CD4-positive, alpha-beta T cell treated with Interleukin-21 for 1 hour (primary cell): ENCODE data around the gene TANGO2.

Experiments used
- DNase-seq: peaks from one replicate; pipeline ENCODE4 v3.0.0-alpha.2; 2020

TANGO2 gene

DNA sequence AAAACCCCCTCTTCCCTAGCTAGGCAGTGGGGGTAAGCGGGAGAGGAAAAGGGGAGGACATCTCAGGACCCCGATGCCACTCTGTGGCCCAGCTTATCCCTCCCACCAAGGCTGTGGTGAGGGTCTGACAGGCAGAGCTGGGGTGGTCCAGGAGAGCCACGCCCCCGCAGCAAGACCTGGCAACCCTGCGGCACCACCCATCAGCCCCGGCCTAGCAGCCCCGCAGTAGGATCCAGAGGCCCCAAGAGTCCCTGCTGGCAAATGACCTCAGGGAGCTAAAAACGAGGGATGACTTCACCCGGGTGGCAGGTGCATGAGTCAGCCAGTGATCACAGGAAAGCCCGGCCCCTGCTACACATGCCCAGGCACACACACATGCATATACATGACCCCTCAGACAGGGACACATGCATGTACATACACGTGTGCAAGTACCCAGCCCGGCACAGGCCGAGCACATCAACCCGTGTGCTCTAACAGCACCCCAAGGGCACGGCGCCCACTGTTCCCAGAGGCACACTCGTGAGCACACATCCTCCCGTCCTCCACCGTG lies 36.6 kb upstream of the TANGO2 start:
- DNase-seq = no peak

DNA sequence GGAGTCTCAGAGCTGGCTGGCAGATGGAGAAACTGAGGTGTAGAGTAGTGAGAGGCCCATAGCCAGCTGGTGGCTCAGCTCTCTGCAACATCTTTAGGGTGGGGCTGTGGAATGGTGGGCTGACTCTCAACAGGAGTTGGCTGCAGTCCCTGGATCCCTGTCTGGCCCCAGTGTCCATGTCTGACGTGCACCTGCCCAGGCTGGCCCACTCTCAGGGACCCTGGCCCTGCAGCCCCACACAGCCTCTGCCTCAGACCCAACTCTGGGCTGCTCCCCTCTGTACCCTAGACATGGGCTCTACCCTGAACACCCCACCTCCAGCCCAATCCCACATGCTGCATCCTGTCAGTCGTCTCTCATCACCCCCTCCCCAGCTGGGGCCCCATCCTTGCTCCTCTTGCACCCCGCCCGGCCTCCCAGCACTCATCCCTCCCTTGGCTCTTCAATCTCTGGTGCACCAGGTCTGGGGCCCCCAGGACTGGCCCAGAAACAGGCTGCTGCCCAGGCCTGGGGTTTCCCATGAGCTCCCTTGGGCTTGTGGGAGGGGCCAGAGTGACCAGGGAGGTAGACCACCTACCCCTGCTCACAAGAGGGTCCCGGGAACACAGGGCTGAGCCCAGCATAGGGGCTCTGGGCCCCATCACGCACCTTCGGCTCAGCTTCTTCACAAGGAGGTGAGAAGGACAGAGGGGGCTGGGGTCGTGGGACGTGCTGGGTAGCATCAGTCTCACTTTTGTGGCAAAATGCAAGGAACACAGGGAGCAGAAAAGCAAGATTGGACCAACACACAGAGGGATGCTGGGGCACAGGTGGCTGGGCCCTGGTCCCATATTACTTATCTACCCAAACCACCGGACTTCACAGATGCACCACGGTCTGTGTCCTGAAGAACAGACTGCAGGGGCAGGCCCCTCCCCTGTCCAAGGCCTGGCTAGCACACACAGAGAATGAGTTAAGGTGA lies 35.8 kb upstream of the TANGO2 start:
- DNase-seq = no peak

DNA sequence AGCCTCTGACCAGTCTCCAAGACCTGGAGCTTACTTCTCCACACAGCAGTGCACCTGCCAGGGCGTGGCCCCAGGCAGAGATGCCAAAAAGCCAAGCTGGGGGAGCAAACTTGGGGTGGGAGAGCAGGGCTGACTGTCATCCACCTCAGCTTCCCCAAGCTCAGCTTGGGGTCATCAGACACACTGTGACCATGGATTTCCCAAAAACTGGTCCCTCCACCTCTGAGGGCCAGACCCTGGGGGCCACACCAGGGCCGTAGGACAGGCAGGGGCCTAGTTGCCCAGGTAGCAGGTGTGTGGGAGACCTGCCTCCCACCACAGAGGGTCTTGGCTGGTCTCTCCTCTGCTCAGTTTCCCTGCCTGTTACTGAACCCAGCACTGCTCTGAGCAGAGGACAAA lies 34.9 kb upstream of the TANGO2 start:
- no peak for DNase-seq

DNA sequence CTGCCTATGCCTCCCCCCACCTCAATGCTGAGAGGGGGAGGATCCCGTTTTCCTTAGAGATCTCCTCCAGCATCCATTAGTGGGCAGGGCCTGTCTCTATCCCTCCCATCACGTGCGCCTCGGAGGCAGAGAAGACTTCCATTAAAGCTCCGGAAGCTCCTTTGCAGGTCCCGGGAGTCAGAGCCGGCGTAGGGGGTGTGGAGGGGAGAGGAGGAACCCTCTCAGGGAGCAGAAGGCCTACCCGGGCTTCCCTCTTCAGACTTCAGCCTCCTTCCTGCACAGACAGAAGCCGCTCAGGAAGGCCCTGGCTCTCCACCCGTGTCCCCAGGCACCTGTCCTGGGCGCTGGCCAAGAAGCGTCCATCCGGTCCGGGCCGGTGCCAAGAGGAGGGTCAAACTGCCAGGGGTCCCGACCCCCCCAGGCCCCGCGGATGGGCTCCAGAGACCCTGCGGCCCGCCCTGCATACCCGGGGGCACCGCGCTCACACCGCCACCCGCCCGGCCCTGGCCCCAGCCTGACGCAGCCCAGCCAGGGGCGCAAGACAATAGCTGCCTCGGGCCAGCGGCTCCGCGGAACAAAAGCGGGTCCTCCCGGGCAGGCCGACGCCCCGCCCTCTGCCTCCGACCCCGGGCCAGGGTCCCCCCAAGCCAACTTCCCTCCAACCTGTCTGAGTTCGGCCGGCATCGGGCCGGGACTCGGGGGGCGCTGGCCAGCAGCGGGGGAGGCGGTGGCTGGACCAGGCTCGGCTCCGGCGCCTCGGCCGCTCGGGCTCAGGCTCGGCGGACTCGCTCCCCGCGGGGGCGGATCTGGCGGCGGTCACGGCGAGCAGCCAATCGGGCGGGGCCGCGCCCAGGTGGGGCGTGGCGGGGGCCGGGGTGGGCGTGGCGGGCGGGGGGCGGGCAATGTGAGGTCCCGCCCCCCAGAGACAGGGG lies 34.2 kb upstream of the TANGO2 start:
- peak; percentile 59 for DNase-seq

DNA sequence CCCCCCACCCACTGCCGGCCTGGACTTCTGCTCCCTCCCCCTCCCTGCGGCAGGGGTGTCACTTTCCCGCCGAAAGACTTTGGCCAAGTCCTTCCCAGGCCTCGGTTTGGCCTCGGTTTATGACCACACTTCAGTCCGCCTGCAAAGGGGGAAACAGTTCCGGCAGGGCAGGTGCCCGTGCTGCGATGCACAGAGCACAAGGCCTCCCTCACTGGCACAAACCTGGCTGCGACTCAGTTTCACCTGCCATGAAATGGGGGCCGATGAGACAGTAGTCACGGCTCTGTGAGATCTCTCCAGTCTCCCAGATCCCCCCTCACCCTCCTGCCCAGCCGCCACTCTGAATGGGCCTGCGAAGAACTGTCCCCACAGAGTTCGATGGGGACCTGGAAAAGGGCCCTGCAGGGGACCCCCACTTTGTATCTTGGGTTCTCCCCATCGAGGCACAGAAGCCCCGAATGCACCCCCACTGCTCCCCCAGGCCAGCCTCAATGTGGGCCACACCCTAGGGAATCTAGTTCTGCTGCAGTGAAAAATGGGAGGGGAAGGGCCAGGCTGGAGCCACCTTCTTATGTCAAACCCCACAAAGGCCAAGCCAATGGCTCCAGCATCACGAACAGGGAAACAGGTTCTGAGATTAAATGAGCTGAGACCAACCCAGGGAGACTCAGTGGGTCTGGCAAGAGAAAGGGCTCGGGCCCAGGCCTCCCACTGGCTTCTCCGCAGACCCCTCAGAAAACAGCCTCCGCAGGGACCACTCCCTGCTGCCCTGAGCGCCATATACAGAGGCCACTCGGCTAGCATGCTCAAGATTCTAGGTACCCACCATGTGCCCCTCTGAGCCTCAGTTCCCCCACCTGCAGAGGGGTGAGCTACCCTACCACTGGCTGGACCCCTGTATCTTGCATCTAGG lies 33.3 kb upstream of the TANGO2 start:
- no peak for DNase-seq

DNA sequence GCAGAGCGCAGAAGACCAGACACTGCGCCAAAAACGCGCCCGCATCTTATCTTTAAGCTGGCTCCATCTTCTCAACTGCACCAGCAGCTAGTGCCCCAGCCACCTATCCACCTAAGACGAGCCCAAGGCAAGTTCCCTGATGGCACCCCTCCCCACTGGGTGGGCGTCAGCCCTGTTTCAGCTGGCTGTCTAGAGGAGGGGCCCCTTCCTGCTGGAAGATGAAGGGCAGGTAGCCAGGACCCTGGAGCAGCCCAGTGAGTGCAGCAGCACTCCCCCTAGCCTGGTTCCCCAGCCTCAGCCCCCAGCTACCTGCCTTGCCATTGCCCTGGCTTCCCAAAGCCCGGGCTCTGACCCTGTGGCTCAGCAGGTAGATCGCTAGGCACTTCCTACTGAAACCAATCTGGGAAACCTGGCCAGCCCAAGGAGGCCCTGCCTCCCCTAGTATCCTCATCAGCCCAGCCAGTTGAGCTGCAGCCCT lies 32.5 kb upstream of the TANGO2 start:
- DNase-seq = no peak

DNA sequence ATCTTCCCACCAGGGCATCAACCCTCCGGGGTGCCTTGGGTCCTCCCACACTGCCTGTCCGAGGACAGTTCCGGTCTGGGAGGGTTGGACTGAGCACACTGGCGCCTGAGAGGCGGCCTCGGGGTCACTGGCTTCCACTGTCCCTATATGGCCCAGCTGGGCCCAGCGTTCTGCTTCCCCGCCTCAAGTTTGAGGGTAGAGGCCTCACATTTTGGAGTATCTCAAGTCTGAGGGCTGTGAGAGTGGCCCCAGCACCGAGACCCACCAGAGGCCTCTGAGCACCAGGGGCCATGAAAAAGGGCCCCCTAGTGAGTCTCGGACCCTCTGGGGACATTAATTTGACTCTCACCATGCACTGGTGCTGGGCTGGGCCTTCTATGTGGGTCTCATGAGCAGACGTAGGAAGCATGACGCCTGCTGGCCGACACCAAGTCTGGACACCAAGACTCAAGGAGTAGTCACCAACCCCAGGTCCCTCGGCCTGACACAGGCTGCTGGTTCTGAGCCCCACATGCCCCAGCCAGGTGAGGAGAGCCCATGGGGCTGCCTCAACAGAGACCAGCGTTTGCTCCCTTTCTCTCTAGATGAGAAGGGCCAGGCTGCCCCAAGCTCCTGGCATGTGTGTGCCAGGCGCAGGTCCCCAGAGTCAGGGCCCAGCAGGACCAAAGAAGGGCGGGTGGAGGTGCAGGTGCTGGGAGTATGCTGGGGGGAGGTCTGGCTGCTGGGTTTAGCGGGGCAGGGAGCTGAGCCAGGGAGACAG lies 31.8 kb upstream of the TANGO2 start:
- no peak for DNase-seq

DNA sequence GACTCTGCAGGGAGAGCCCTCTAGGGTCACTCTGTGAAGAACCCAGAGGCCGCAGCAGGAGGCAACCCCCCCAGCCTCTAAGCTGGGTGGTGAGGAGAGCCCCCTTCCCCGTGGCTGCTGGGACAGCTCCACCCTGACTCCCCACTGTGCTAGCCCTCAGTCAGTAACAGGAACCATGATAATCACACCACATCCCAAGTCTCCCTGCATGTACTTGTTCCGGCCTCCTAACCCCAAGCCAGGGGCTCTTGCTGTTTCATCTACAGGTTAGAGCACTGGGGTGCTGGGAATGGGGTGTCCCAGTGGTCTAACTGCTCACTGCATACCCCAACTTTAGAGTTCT lies 31.2 kb upstream of the TANGO2 start:
- DNase-seq = no peak

DNA sequence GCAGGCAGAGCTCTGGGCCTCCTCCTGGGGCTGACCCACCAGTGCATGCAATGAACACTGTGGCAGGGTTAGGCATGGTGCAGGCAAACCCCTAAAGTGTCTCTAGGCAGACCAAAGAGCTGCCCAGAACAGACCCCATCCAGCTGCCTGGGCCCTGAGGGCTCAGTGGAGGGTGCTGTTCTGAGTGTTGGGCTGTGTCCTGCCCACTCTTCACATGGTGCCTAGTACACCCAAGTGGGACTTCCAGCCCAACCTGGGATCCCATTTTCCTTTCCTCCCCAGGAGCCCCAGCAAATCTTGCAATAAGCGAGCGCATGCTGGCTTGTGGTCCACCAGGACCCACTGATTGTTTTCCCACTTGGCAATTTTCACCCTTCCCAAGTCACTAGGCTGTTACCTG lies 30.7 kb upstream of the TANGO2 start:
- no peak for DNase-seq

DNA sequence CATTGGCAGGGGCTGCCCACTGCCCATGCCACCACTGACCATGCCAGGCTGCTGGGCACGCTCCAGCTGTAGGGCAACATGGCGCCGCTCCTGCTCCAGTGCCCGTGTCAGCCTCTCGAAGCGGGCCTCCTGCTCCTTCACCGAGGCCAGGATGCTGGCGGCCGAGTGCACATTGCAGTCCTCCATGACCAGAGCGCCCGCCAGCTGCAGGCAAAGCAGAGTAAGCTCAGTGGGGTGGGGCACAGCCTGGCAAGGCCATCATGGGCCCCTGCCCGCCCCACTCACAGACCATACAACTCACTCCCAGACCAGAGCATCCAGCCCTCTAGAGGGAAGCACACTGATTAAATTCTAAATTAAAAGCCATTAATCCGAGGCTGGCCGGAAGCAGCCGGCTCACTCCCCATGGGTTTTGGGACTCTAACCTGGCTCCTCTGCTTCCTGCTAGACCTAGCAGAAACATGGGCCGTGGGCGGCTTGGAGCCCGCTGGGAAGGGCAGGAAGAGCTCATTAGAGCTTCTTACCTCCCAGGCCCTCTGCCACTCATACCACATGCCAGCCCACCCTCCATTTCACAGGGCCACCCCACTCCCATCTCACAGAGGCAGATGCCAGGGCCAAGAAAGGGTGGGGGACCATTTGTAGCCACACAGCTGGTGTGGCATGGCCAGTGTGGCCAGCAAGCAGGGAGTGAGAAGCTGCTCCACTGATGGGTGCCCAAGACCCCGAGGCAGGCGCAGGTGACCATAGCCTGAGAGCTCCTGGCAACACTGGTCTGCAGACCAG lies 30.1 kb upstream of the TANGO2 start:
- no peak for DNase-seq

DNA sequence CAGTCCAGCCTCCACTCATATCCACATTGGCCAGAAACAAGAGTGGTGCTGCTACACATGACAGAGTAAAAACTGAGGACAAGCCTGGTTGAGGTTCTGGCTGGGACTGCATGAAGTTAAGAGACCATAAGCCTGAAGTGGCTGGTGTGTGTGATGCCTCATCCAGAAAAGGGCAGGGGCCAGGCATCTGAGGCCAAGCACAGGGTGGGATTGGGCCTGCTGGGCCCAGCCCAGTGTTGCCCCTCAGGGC lies 29.6 kb upstream of the TANGO2 start:
- no peak for DNase-seq

DNA sequence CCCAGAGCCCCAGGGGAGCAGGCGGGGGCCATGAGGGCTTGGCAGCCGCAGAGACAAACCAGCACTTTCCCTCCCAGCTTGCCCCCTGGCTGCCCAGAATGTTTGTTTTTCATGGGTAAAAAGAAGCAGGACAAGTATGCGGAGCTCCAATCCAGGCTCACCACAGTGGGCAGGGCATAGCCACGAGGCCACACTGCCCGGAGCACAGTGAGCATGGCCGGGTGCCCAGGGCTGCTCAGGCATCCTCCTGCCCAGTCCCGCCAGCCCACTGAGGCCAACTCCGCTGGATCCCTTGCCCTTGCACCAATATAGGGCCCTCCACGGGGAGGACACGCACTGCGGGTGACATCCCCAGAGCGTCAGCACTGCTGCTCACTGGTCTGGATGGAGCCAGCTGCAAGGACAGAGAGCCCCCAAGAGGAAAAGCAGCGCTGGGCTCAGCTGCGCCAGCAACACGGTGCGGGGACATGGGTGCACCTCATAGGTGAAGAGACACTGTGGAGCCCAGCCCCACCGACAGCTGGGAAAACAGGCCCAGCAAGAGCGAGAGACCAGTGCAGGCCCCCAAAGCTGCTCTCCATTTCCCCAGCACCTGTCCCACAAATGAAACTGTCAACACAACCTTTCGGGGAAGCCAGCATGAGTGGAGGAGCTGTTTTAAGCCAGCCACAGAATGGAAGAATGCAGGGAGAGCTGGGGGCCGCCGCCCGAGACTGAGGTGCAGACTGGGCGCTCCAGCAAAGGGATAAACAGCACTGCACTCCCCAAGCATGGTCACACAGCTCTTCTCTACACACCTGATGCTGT lies 29.1 kb upstream of the TANGO2 start:
- DNase-seq = no peak

DNA sequence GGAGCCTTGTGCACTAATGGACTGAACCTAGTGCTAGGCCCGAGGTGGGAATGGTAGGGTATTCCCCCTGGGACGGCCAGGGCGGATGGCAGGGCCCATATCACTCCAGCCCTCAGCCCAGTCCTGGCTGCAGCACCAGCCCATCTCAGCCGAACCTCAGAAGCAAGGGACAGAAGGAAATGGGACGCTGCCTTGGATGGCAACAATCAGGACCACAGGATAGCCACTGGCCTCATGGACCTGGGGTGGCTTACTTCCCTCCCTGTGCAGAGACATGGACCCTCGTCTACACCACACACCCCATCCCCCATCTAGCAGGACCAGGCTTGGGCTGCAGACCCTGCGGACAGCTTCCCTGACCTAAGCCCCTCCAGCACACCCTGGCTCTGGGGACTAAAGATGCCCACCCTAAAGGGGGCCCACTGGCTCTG lies 28.4 kb upstream of the TANGO2 start:
- DNase-seq = no peak

DNA sequence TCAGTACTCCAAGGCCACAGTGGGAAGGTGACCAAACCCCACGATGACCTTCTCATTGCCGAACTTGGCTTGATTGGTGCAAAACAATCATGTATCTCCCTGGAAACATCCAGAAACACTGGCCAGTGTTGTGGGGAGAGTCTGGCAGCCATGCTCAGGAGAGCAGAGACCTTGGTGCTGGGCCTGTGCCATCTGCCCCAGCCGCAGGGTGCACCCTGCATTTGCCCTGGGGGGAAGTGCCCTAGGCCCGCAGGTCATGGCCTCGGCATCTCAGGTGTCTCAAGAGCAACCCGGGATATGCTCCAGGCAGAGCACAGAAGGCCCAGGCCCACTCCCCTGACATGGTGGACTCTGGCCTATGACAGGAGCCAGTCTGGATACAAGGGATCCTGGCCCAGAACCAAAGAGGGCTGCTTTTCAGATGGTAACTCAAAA lies 28.0 kb upstream of the TANGO2 start:
- no peak for DNase-seq

DNA sequence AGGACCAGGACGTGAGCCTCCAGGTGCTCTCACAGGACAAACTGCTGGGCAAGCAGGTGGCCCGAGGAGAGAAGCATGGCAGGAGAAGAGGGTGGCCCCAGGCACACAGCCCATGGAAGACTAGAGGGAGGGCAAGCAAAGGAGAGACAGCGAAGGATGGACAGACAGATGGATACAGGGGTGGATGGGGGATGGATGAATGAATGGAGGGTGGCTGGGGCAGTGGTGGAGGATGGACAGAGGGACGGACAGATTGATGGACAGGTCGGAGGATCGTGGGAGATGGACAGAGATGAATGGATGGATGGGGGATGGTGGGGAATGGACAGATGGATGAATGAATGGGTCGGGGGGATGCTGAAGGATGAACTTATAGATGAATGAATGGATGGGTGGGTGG lies 27.0 kb upstream of the TANGO2 start:
- no peak for DNase-seq

DNA sequence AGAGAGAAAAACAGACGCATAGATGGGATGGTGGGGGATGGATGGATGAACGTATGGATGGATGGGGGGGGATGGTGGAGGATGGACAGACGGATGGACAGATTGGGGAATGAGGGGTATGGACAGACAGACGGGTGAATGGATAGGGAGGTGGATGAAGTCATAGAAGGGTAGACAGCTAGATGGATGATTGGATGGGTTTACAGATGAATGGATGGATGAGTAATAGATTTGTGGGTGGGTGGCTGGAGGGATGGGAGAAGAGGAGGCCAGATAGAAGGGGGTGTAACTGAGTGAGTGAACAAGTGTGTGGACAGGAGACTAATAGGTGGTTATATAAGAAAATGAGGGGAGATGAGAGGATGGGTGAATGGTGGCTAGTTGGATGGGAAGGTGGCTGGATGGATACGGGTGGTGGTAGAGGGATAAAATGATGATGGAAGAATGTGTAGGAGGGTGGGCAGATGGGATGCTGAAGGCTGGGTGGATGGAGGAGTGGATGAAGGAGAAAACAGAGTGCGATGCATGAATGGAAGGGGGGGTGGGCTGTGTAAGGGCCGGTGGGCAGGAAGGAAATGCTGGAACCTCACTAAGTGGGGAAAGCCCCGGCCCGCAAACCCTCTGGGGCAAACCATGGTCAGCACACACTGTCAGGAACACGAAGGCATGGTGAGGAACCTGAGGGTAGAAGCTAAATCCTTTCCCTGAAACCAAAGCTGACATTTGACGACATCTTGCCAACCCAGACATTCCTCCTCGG lies 25.9 kb upstream of the TANGO2 start:
- DNase-seq = no peak

DNA sequence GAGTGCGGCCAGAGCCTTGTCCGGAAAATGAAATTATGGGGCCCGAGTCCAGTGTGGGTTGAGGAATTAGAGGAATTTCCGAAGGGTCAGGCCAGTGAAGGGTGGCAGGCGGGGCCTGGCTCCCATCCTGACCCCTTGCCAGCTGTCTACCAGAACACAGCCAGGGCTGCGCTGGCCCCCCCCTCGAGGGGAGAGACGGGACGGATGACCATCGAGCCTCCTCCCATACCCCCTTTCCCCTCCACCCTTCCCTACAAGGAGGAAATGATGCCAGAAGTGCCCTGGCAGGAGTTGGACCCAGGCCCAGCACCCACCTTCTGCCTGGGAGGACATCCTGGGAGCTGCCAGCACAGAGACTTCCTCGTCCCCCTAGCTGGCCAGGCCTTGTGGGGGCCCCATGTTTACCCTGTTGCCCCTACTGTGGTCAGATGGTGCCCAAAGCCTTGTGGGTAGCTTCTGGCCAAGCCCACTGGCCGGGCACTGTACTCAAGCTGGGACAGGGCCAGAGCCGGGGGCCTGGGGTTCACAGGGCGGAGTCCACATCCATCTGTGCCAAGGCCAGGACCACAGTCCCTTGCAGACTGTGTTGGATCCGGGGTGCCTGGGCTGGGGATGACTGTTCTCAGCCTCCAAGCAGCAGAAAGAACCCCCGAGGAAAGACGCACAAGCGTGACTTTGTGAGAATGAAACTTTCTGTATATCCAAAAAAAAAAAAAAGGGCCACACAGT lies 25.1 kb upstream of the TANGO2 start:
- no peak for DNase-seq

DNA sequence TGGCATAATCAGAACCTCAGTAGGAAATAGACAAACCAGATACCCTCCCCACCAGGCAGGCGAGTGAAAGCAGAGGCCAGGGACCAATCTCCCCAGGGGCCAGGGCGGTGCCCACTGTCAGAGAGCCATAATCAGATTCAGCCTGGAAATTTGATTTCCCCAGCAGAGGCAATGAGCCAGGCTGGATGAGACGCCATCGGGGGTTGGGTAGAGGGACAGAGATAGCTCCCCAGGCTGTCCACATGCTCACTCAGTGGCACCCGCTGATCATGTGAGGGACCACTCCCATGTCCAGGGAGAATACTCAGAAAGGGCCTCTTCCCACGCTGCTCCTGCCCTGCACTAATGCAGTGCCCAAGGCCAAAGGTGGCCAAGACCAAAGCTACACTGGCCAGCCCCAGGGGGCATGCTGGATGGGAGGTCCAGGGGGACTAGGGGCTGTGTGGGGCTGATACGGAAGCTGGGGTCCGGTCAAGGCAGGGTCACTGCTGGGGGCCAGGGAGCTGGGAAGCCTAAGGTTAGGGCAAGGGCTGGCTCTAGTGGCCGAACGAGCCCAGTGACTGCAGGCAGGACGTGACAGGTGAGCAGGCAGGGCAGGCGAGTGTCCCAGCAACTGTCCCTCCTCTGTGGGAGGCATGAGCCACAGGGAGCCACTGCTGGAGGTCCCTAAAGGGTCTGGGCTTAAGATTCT lies 24.1 kb upstream of the TANGO2 start:
- no peak for DNase-seq
